GM21526 (cell line): ENCODE measurements around the gene CDK15.
"Not testable (repeated sequence)": the region's sequence is repeated elsewhere in the genome, so short reads cannot be mapped to it uniquely, and the experiment has no call there.

ENCODE experiments used
- ATAC-seq: cut with Tn5 transposase; IDR thresholded peaks from one replicate; pipeline ENCODE4 v1.9.1; 2021; ENCODE audit warnings: moderate library complexity; ENCODE audit not compliant: unreplicated experiment, low FRiP score

The CDK15 gene

DNA sequence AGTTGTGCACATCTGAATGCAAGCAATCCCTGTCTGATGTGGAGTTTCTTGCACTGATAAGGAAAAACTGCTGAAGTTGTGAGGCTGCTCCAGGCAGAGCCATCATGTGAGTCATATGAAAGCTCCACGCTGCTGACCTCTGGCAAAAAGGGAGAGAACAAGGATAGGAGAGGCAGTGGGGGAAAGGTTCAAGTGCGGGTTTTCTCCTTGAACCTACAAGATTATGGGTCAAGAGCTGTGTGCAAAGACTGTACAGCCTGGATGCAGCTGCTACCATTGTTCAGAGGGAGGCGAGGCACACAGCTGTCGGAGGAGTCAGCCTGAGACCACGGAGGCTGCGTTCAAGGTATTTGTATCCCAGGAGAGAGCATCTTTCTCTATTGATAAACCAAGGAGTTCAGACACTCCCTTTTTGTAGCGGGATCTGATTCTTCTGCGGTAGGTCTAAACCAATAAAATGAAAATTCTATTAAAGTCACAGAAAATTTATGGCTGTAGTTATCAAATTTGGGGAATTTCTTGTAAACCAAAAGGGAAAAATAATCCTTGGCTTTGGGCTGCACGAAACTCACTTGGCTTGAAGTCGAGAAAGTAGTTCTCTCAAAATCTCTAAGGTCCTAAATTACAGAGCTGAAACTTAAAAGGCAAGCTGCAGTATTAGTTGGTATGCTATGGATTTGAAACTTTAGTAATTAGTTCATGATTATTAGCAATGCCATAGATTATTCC lies at the start of gene CDK15:
TSS of gene CDK15 (plus strand) at position 96 of the 729 bp plus-strand sequence. CDS start at position 224, 128 bp downstream.
- no peak for ATAC-seq

DNA sequence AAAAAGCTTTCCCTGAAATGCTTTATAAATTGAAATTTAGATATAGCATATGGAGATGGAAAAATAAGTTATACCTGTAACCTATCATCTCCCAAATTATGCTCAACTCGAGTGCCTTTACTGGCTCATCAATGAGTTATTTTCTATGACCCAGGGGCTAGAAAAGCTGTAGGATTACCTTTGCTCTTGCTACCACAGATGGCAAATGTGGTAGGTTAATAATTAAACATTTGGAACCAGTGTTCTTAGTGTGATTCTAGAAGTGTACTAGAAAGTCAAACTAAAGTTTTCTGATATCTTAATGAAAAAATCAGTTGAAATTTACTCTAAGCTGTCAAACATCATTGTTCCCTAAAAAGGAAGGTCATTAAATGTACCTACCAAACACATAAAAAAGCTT lies 48.1 kb upstream of the CDK15 start:
- ATAC-seq: no peak

DNA sequence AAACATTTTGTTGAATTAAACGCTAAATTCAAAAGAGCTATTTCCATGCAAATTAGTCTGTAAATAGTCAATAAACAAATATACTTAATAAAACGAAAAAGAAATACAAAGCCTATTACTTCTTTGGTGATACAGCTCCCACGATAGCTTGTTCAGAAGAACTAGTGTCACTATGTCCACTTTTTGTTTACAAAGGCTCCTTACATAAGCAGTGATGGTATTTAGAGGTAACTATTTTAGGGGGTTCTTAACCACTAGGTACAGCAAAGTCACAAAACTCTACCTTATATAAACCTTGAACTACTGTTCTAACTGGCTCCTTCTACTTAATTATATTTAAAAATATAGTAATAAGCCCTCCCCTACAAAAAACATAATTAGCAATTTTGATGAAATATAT lies 47.5 kb upstream of the CDK15 start:
- ATAC-seq: no peak

- ATAC-seq: no peak
These were observed 46.8 kb upstream of the CDK15 start for GRCh38 chr2:201759567-201759966.

GRCh38 chr2:201761101-201761500 lies 45.2 kb upstream of the CDK15 start:
- no peak for ATAC-seq

DNA sequence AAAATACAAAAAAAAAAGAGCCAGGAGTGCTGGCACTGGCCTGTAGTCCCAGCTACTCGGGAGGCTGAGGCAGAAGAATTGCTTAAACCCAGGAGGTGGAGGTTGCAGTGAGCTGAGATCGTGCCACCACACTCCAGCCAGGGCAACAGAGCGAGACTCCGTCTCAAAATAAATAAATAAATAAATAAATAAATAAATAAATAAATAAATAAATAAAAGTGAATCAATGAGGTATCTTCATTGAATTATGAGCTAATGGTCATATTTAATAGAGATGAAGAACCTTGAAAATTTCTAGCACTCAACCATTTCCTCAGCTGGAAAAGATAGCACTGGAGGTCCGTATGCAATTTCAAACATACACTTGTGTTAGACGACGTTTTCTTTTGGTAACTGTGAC lies 41.9 kb upstream of the CDK15 start:
- not testable (repeated sequence) for ATAC-seq

GRCh38 chr2:201765799-201766198 lies 40.5 kb upstream of the CDK15 start:
- ATAC-seq: no peak

GRCh38 chr2:201768918-201769317 lies 37.4 kb upstream of the CDK15 start:
- ATAC-seq: no peak

DNA sequence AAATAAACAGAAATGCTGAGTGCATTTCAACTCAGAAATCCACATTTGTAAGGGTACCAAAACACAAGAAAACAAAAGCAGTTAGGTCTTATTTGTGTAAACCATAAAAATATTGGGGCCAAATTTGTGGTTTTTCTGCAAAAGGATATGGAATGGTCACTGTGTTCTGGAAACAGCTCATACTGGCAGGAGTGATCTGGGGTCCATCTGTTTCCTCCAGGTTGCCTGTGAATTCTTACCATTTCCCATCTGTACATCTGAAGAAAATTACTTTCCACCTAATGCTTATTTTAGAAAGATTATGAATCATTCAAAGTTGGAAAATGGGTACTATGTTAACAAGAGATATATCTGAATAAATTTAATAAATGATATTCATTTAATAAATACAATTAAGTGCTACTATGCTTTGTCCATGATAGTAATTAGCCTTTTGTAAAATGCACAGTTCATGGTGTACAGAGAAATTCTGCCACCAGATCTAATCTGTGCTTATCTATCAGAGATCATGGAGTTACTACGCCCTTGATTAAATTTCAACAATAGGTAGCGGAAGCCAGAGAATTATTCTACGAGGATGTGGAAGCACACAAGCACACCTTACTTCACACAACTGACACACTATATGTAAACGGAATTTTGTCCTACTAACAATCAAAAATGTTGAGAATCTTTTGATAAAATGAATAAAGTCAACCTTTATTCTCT lies 36.5 kb upstream of the CDK15 start:
- no peak for ATAC-seq

DNA sequence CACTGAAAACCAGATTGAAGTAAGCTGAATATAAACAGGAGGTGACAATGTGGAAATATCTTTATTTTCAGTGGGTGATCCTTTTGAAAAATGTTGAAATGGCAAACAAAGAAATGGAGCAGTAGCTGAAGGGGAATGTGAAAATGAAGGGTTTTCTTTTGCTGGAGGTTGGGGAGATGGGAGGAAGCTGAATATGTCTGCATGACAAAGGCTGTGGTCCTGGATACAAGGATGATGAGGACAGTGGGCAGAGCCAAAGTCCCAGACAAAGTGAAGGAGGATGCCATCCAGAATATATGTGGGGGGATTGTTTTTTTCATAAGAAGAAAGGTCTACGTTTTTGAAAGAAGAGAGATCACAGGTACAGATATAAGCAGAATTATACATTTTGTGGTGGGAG lies 32.3 kb upstream of the CDK15 start:
- ATAC-seq: no peak

DNA sequence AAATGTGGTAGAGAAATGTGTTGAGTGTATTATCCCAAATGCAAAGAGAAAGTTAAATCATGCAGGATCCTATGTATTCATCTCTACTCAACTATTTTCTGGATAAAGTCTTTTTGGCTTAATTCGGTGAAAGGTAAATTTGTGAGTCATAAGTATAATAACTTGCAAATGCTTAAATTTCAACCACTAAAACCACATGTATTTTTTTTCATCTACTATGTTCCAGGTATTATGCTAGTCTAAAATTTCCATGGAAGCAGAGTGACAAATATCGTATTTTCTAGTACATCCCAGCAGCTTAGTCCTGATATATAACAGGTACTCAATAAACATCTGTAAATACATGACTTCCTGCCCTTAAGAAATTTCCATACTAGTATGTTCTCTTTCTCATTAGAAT lies 31.8 kb upstream of the CDK15 start:
- no peak for ATAC-seq

- ATAC-seq: no peak
These were observed 31.0 kb upstream of the CDK15 start for GRCh38 chr2:201775326-201775725.

DNA sequence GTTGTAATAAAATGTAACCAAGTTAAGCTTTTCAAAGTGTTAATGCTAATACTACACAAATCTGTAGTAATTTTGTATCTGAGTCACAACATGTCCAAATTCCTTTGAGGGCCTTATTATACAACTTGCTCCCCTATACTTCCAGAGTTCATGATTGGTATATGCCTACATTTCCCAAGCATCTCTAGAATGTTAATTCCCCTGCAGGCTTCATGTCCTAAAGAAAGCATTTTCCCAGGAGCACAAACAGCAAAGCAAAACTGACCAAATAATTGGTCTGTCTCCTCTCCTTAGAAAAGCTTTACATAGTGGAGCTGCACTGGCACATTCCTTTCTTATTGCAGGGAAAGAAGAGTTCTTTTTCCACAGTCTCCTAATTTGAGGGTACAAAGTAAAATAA lies 29.3 kb upstream of the CDK15 start:
- no peak for ATAC-seq

DNA sequence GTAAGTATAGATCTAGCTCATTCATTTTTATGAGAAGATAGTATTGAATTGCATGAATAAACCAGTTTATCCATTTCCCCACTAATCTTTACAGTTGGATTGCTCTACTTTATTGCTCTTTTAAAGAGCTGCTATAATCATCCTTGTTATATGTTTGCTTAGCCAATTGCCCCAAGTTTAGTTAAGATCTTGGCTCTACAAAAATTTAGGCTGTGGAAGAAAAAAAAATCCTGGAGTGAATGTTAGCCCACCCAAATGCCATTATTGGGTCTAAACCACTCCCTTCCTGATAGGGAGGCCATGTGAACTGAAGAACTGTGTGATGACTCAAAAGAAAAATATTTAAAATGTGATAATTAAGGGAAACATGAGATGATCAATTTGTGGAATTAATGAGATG lies 28.5 kb upstream of the CDK15 start:
- ATAC-seq: no peak

- ATAC-seq: peak; percentile 4
These were observed 26.2 kb upstream of the CDK15 start for GRCh38 chr2:201779901-201780673.

- peak; percentile 96 for ATAC-seq
These were observed 25.5 kb upstream of the CDK15 start, which contains the start of gene ALS2 for GRCh38 chr2:201780674-201781493. Gene ALS2, minus strand, starts transcription at chr2:201780933. Its CDS starts 12,048 bp downstream, at chr2:201768885.

- ATAC-seq: no peak
These were observed 24.7 kb upstream of the CDK15 start for GRCh38 chr2:201781557-201782051.

- no peak for ATAC-seq
These were observed 21.8 kb upstream of the CDK15 start for GRCh38 chr2:201784563-201784962.

- ATAC-seq: no peak
These were observed 21.2 kb upstream of the CDK15 start for GRCh38 chr2:201785135-201785534.

GRCh38 chr2:201786471-201786870 lies 19.9 kb upstream of the CDK15 start:
- ATAC-seq: no peak
